GM12878 (cell line): ENCODE data around the gene POLR1A. TPM values are rescaled to one million over a fixed set of nuclear protein-coding genes. Genes with fewer than 3 reads are reported as not detected.

Experiments
- ATAC-seq: fragments of 200-7000 bp; cut with Tn5 transposase; 3 replicates; pipeline ENCODE4 v1.9.1; 2020; ENCODE audit warnings: mild to moderate bottlenecking, moderate library complexity
- BruUV-seq: library from RNA; stranded (reverse); fragments of 400-500 nt; replicated peaks from 2 replicates; lab custom pipeline; 2021; lab: Mats Ljungman, UMichigan
- CTCF ChIA-PET: fragments of 300-600 bp; sonication (Branson Sonifier 250); formaldehyde crosslinking; extraction: SDS; loops from one replicate; lab custom pipeline; 2021; ENCODE audit warnings: inconsistent platforms; lab: Yijun Ruan, JAX
- POLR2A ChIA-PET: fragments of 350-600 bp; formaldehyde crosslinking; extraction: SDS; loops from one replicate; lab custom pipeline; 2021; ENCODE audit warnings: inconsistent platforms; lab: Charles Lee
- RAD21 ChIA-PET: fragments of 300-600 bp; sonication (Branson Sonifier 250); formaldehyde crosslinking; loops from one replicate; lab custom pipeline; 2023; ENCODE audit warnings: antibody characterized with exemption; ENCODE audit not compliant: unreplicated experiment; lab: Charles Lee
- SMC1A ChIA-PET: fragments of 300-600 bp; sonication (Branson Sonifier 250); formaldehyde crosslinking; loops from one replicate; lab custom pipeline; 2023; ENCODE audit not compliant: unreplicated experiment, uncharacterized antibody; lab: Charles Lee
- DNase-seq: peaks from one replicate; pipeline ENCODE4 v3.0.0-alpha.2; 2011; ENCODE audit warnings: low read depth, low spot score
- FAIRE-seq: peaks from 3 replicates; lab custom pipeline; 2011; peaks lifted over from hg19 to GRCh38; lab: Jason Lieb, UNC
- H2AFZ ChIP-seq: 2 replicates; pipeline ENCODE4 v1.6.0; 2011; ENCODE audit warnings: low read depth, low read length, control low read depth; ENCODE audit not compliant: control insufficient read depth
- H3K27ac ChIP-seq: 2 replicates; pipeline ENCODE4 v1.5.1; 2011; ENCODE audit warnings: control low read depth; ENCODE audit not compliant: control insufficient read depth, insufficient read depth
- H3K27me3 ChIP-seq, 2 experiments: replicated peaks in 1 of 2; 2 replicates each; pipeline versions ENCODE4 v1.6.0 to v1.6.1; 2011; ENCODE audit warnings: low read length in 1 of 2; ENCODE audit not compliant: control insufficient read depth in 2 of 2, insufficient read depth in 2 of 2
- H3K36me3 ChIP-seq, 2 experiments: 2 replicates each; pipeline ENCODE4 v1.5.1; 2011; ENCODE audit warnings: low read length in 1 of 2; ENCODE audit not compliant: control insufficient read depth in 2 of 2, insufficient read depth in 2 of 2
- H3K4me1 ChIP-seq: 2 replicates; pipeline ENCODE4 v1.6.1; 2011; ENCODE audit warnings: mild to moderate bottlenecking, low read length, moderate library complexity, mixed read lengths; ENCODE audit not compliant: control insufficient read depth, insufficient read depth
- H3K4me2 ChIP-seq: 2 replicates; pipeline ENCODE4 v1.6.0; 2011; ENCODE audit warnings: control low read depth; ENCODE audit not compliant: control insufficient read depth, insufficient read depth
- H3K4me3 ChIP-seq: fragments of 200-600 bp; sonication (generic); 2 replicates; pipeline ENCODE4 v1.5.1; 2016
- H3K79me2 ChIP-seq: 2 replicates; pipeline ENCODE4 v1.6.0; 2011; ENCODE audit warnings: low read length; ENCODE audit not compliant: control insufficient read depth, insufficient read depth
- H3K9ac ChIP-seq: 2 replicates; pipeline ENCODE4 v1.8.0; 2011; ENCODE audit warnings: low read length, control low read depth, mixed read lengths; ENCODE audit not compliant: control insufficient read depth, insufficient read depth
- H3K9me3 ChIP-seq: replicated peaks from 3 replicates; pipeline ENCODE4 v1.5.1; 2011; ENCODE audit warnings: mild to moderate bottlenecking, low read length; ENCODE audit not compliant: control insufficient read depth, insufficient read depth
- H4K20me1 ChIP-seq: 2 replicates; pipeline ENCODE4 v1.6.0; 2011; ENCODE audit not compliant: control insufficient read depth, insufficient read depth
- ATF7 ChIP-seq: fragments of 450-650 bp; IDR thresholded peaks from 2 replicates; pipeline ENCODE4 v1.6.1; 2016; ENCODE audit warnings: low read depth, mild to moderate bottlenecking
- BCLAF1 ChIP-seq: fragments of 450-650 bp; IDR thresholded peaks from 2 replicates; pipeline ENCODE4 v1.6.1; 2017; ENCODE audit warnings: antibody characterized with exemption, mild to moderate bottlenecking, moderate library complexity
- CHD2 ChIP-seq: IDR thresholded peaks from 2 replicates; pipeline ENCODE4 v1.6.1; 2011; ENCODE audit warnings: low read depth, low read length, improper control_type of control experiment, borderline replicate concordance
- KDM1A ChIP-seq: fragments of 200-600 bp; sonication (generic); IDR thresholded peaks from 2 replicates; pipeline ENCODE4 v1.6.1; 2016; ENCODE audit warnings: borderline replicate concordance
- MAX ChIP-seq: IDR thresholded peaks from 2 replicates; pipeline ENCODE4 v1.6.1; 2012; ENCODE audit warnings: low read depth, low read length, improper control_type of control experiment
- MEF2A ChIP-seq: IDR thresholded peaks from 2 replicates; pipeline ENCODE4 v1.6.1; 2011; ENCODE audit warnings: low read depth, mild to moderate bottlenecking, low read length, moderate library complexity; ENCODE audit not compliant: insufficient read depth
- NBN ChIP-seq: fragments of 450-650 bp; IDR thresholded peaks from 2 replicates; pipeline ENCODE4 v1.6.1; 2016
- NFIC ChIP-seq: IDR thresholded peaks from 2 replicates; pipeline ENCODE4 v1.6.1; 2012; ENCODE audit warnings: low read depth, mild to moderate bottlenecking, inconsistent platforms, low read length, moderate library complexity
- PAX8 ChIP-seq: fragments of 450-650 bp; IDR thresholded peaks from 2 replicates; pipeline ENCODE4 v1.6.1; 2017; ENCODE audit warnings: mild to moderate bottlenecking, moderate library complexity
- POU2F2 ChIP-seq: IDR thresholded peaks from 3 replicates; pipeline ENCODE4 v1.6.1; 2011; ENCODE audit warnings: low read depth, mild to moderate bottlenecking, low read length, borderline replicate concordance
- YY1 ChIP-seq: IDR thresholded peaks from 2 replicates; pipeline ENCODE4 v1.6.1; 2011; ENCODE audit warnings: low read depth, mild to moderate bottlenecking, low read length
- WGBS: methylation state at CpG from one replicate; pipeline ENCODE4 v1.1.6; 2016; ENCODE audit warnings: low lambda C conversion rate; ENCODE audit not compliant: insufficient replicate concordance, insufficient coverage; ENCODE audit errors: missing lambda C conversion rate; 5-methylcytosine and 5-hydroxymethylcytosine counted together
- in situ Hi-C: fragments of 300-500 bp; cut with MboI; formaldehyde crosslinking; loops from 9 replicates; pipeline ENCODE4 v1.14.3; 2018; ENCODE audit warnings: mixed read lengths
- intact Hi-C: fragments of 100-400 bp; cut with micrococcal nuclease; formaldehyde crosslinking; loops from one replicate; pipeline ENCODE4 v1.14.2; 2022; ENCODE audit not compliant: unreplicated experiment
- polyA plus RNA-seq, 11 experiments: library from polyadenylated mRNA; depleted of rRNA in 4 of 11; unstranded in 6 of 11; stranded (reverse) in 5 of 11; fragments of >200 nt; fragmentation: Nextera tagmentation in 4 of 11; fragmentation: Illumina TruSeq in 1 of 11; extraction: Ambion mirVana in 4 of 11; extraction: Trizol in 1 of 11; gene quantifications; 1 replicate in 1 of 11; 2 replicates in 10 of 11; pipeline versions ENCODE4 v1.2.1 to v1.2.3, GENCODE V29; 2011 to 2016; ENCODE audit warnings: inconsistent platforms in 2 of 11, missing spikeins in 2 of 11, low read depth in 1 of 11
- total RNA-seq, 4 experiments: library from RNA; depleted of rRNA in 3 of 4; stranded (reverse); fragments of >200 nt in 3 of 4; fragmentation: Illumina TruSeq in 1 of 4; extraction: Trizol in 1 of 4; gene quantifications; 2 replicates each; pipeline versions ENCODE4 v1.2.1 to v1.2.3, GENCODE V29; 2013 to 2021

The POLR1A gene
- total and polyA plus RNA-seq, 10 of the 15 experiments (the other 5 are each of a cell fraction or from before 2014, with no cell fraction given): 2.1 to 53.9 (median 17.8) TPM

GRCh38 chr2:86081724-86082123 lies 24.0 kb downstream of the POLR1A start:
- no peak overlapping the region for H3K4me2 ChIP-seq
- H2AFZ ChIP-seq: no peak overlapping the region
- TF ChIP-seq ATF7 (no peak), MEF2A (no peak), NBN (no peak), YY1 (no peak), BCLAF1 (no peak), KDM1A (no peak), MAX (no peak), POU2F2 (no peak), NFIC (no peak), CHD2 (no peak), PAX8 (no peak)
- TF ChIP-seq, all 136 proteins: peak for 0
- intact Hi-C loops (loop anchor here (2.0 kb wide), 1 partner anchor 193 kb away; the partner anchor contains the start of gene ST3GAL5), in situ Hi-C loops (no loop called here)
- ATAC-seq (no peak), FAIRE-seq (no peak), DNase-seq (no peak)
- ChIA-PET CTCF (interaction anchor here (1.0 to 12.2 kb wide), 3 partner anchors 257 to 397 kb away, joined by 3 to 458 read pairs (median 3); no protein-coding TSS in a partner anchor), RAD21 (interaction anchor here (0.7 kb wide), 2 partner anchors 86 to 338 kb away, joined by 3 read pairs; no protein-coding TSS in a partner anchor), SMC1A (interaction anchor here (0.8 to 9.1 kb wide), 4 partner anchors 18 to 262 kb away, joined by 3 to 286 read pairs (median 25); no protein-coding TSS in a partner anchor), POLR2A (interaction anchor here (0.8 to 1.3 kb wide), 2 partner anchors 24 to 45 kb away, joined by 3 to 5 read pairs; partner anchors contain the start of genes POLR1A and PTCD3)
- Histone ChIP-seq H3K9ac (no peak overlapping the region), H3K4me1 (peaks cover 14% of the 10 kb centered on the region), H3K4me3 (no peak overlapping the region), H3K79me2 (no peaks in the 10 kb centered on the region), H4K20me1 (no peaks in the 10 kb centered on the region), H3K27me3 (no peaks in the 10 kb centered on the region), H3K9me3 (no peaks in the 10 kb centered on the region; the same call in 2 of the 3 replicates), H3K27ac (no peak overlapping the region), H3K36me3 (peaks cover 17 to 22% of the 10 kb centered on the region in 2 experiments)
- 86% methylated on average over 4 of the region's 4 CpGs for WGBS
- no TSS peak for BruUV-seq
